Pancreas (tissue), 10 donors: ENCODE results near the gene SLC1A7. TPM values are rescaled to one million over a fixed set of nuclear protein-coding genes. Genes with fewer than 3 reads are reported as not detected.

Source experiments
- ATAC-seq, 4 donors: fragments of 200-7000 bp; cut with Tn5 transposase; one replicate each; pipeline versions ENCODE4 v1.8.0 to v1.9.1; 2020; ENCODE audit warnings: mild to moderate bottlenecking in 4 of 4, moderate library complexity in 4 of 4
- DNase-seq, 6 donors: peaks; one replicate each; pipeline ENCODE4 v3.0.0-alpha.2; 2020
- FAIRE-seq: peaks from 2 replicates; lab custom pipeline; 2012; peaks lifted over from hg19 to GRCh38; lab: Jason Lieb, UNC
- H3K27ac ChIP-seq, 4 donors: fragments of 200-600 bp; sonication (generic); 1 replicate in 3 of 4; 2 replicates in 1 of 4; pipeline versions ENCODE4 v1.5.0 to v1.8.0; 2020
- H3K27me3 ChIP-seq, 4 donors: fragments of 200-600 bp; one replicate each; pipeline ENCODE4 v1.8.0; 2021
- H3K36me3 ChIP-seq, 3 donors: fragments of 200-600 bp; sonication (generic) in 1 of 3; one replicate each; pipeline versions ENCODE4 v1.5.0 to v1.8.0; 2020 to 2021
- H3K4me1 ChIP-seq, 3 donors: fragments of 200-600 bp; one replicate each; pipeline ENCODE4 v1.8.0; 2021
- H3K4me3 ChIP-seq, 4 donors: fragments of 200-600 bp; sonication (generic) in 2 of 4; one replicate each; pipeline versions ENCODE4 v1.5.0 to v1.8.0; 2020 to 2021
- H3K9me3 ChIP-seq, 4 donors: fragments of 200-600 bp; one replicate each; pipeline ENCODE4 v1.8.0; 2021
- WGBS, 2 donors: extraction: QIAGEN DNeasy Blood & Tissue Kit; methylation state at CpG; one replicate each; pipeline ENCODE4 v1.1.7; 2013; 5-methylcytosine and 5-hydroxymethylcytosine counted together
- intact Hi-C, 3 donors: fragments of 100-400 bp; cut with DNase I; formaldehyde crosslinking; loops; one replicate each; pipeline versions ENCODE4 v1.11.1 to v1.14.2; 2022
- polyA plus RNA-seq, 2 donors: library from polyadenylated mRNA; stranded (reverse); fragments of 200-250 nt; gene quantifications; one replicate each; pipeline ENCODE4 v1.2.3, GENCODE V29; 2013
- total RNA-seq, 6 donors: library from RNA; stranded (reverse); fragmentation: NEBNext Ultra II Directional in 4 of 6; extraction: Animal tissue kit (Norgen Biotek cat#: 25700) in 4 of 6; gene quantifications; one replicate each; pipeline versions ENCODE4 v1.2.1 to v1.2.4, GENCODE V29; 2021 to 2023
- TF ChIP-seq, protein P1 (sequence below), 4 donors: fragments of 200-600 bp; sonication (generic) in 3 of 4; IDR thresholded peaks; one replicate each; pipeline versions ENCODE4 v1.5.0 to v1.8.0; 2021; ENCODE audit warnings: antibody characterized with exemption in 4 of 4
- donor health status: healthy with polysubstance abuse.
- donor health status: DM: no; HTN: no; CAD: no; lungs with moderate emphysema.
- donor health status: DM: no; HTN: no; CAD: no.
- donor health status: control.
- donor health status: control.
- donor health status: Bipolar disorder and iron deficiency.
- donor health status: DM: yes; HTN: yes; CAD: no.
- donor health status: DM: no; HTN: no; CAD: no.
- donor health status: DM: no; HTN: no; CAD: no.
- donor health status: DM: yes; HTN: yes; CAD: no.

Gene SLC1A7
- total and polyA plus RNA-seq, 8 donors, result 0.15 to 0.35 TPM; not detected in 6

DNA sequence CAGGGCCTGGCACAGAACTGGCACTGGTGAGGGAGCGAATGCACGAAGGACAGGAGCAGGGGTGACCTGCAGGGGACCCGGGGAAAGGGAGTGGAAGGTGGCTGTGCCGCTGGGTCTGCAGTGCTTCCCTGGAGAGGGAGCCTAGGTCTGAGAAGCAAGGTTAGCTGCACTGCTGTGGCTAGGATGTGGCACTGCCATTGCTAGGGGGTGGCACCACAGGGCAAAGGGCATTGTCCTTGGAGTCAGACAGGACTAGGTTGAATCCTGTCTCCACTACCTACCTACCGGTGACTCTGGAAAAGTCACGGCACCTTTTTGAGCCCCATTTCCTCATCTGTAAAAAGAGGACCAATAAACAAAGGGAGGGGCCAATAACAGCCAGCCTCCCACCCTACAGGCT, 28.3 kb downstream of the SLC1A7 start:
- 90 to 94% methylated on average over 6 of the region's 6 CpGs for WGBS, 2 donors
- TF ChIP-seq, protein P1, sequence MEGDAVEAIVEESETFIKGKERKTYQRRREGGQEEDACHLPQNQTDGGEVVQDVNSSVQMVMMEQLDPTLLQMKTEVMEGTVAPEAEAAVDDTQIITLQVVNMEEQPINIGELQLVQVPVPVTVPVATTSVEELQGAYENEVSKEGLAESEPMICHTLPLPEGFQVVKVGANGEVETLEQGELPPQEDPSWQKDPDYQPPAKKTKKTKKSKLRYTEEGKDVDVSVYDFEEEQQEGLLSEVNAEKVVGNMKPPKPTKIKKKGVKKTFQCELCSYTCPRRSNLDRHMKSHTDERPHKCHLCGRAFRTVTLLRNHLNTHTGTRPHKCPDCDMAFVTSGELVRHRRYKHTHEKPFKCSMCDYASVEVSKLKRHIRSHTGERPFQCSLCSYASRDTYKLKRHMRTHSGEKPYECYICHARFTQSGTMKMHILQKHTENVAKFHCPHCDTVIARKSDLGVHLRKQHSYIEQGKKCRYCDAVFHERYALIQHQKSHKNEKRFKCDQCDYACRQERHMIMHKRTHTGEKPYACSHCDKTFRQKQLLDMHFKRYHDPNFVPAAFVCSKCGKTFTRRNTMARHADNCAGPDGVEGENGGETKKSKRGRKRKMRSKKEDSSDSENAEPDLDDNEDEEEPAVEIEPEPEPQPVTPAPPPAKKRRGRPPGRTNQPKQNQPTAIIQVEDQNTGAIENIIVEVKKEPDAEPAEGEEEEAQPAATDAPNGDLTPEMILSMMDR (IDR thresholded peaks at IDR 0.05), result no peak
- DNase-seq (no peak), ATAC-seq (no peak), FAIRE-seq (no peak)
- Histone ChIP-seq H3K9me3 (no peaks in the 10 kb centered on the region), H3K4me3 (no peak overlapping the region), H3K27me3 (no peaks in the 10 kb centered on the region), H3K36me3 (no peaks in the 10 kb centered on the region), H3K27ac (no peak overlapping the region), H3K4me1 (no peaks in the 10 kb centered on the region)
- intact Hi-C loops, result no loop called here

- Histone ChIP-seq H3K36me3 (no peaks in the 10 kb centered on the region), H3K27ac (no peak overlapping the region), H3K4me1 (no peaks in the 10 kb centered on the region), H3K4me3 (no peak overlapping the region), H3K27me3 (no peaks in the 10 kb centered on the region), H3K9me3 (no peaks in the 10 kb centered on the region)
- WGBS, 2 donors, result 84 to 93% methylated on average over 4 of the region's 4 CpGs
- TF ChIP-seq, protein P1 (IDR thresholded peaks at IDR 0.05), result no peak
- DNase-seq (no peak), FAIRE-seq (no peak), ATAC-seq (no peak)
- intact Hi-C loops, result no loop called here
These were observed 29.6 kb downstream of the SLC1A7 start for GRCh38 chr1:53112861-53113260.

DNA sequence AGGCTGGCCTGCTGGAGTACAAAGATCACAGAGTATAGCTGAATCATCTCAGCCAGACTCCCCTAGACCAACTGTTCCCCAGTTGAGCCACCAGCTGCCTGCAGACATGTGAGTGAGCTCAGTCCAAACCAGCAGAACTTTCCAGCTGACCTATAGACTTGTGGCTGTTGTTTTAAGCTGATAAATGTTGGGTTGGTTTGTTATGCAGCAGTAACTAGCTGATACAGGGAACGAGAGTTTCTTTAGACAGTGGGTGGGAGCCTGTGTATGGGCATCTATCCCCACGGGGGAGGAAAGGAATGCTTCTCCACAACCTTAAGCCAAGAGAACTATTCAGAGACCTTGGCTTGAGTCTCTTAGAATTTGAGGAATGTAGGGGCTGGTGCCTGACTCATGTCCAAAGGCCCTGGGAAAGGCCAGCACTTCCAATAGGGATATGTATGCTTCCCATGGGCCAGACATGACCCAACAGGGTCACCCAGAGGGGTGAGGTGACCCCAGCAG, 30.1 kb downstream of the SLC1A7 start:
- H3K4me1 ChIP-seq, result no peaks in the 10 kb centered on the region
- no peak for FAIRE-seq
- DNase-seq, result no peak
- TF ChIP-seq, protein P1 (IDR thresholded peaks at IDR 0.05), result no peak
- H3K36me3 ChIP-seq, result no peaks in the 10 kb centered on the region
- intact Hi-C loops, result no loop called here
- WGBS, 2 donors, result 72 to 88% methylated on average over 2 of the region's 2 CpGs
- no peaks in the 10 kb centered on the region for H3K27me3 ChIP-seq
- H3K9me3 ChIP-seq, result no peaks in the 10 kb centered on the region
- ATAC-seq, result no peak
- no peak overlapping the region for H3K4me3 ChIP-seq
- H3K27ac ChIP-seq, result no peak overlapping the region

GRCh38 chr1:53111693-53112092, 30.7 kb downstream of the SLC1A7 start:
- Histone ChIP-seq H3K4me3 (no peak overlapping the region), H3K36me3 (no peaks in the 10 kb centered on the region), H3K27me3 (no peaks in the 10 kb centered on the region), H3K27ac (no peak overlapping the region), H3K4me1 (no peaks in the 10 kb centered on the region), H3K9me3 (no peaks in the 10 kb centered on the region)
- intact Hi-C loops, result no loop called here
- ATAC-seq, result no peak
- TF ChIP-seq, protein P1 (IDR thresholded peaks at IDR 0.05), result no peak
- 52 to 59% methylated on average over 5 of the region's 5 CpGs for WGBS, 2 donors
- no peak for DNase-seq
- FAIRE-seq, result no peak

DNA sequence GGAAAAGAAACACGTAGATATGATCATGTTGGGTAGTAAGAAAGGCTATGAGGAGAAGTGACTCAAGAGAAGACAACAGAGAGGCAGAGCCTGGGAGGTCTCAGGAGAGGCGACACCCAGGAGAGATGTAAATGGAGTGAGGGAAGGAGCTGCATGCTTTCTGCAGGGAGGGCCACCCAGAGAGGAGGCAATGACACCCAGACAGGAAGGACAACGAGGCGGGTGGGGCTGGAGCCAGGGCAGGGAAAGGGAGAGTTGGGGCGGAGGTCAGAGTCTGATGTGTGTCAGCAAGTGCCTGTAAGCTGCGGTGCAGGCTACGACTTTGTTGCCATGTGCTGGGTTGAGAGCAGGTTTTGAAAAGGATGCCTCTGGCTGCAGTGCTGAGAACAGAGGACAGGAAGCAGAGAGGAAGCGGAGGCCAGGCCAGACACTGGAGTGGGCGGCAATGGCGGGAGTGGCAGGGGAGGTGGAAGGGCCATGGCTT, 31.3 kb downstream of the SLC1A7 start:
- Histone ChIP-seq H3K27me3 (no peaks in the 10 kb centered on the region), H3K4me3 (no peak overlapping the region), H3K4me1 (no peaks in the 10 kb centered on the region), H3K27ac (no peak overlapping the region), H3K9me3 (no peaks in the 10 kb centered on the region), H3K36me3 (no peaks in the 10 kb centered on the region)
- intact Hi-C loops, result no loop called here
- 85 to 89% methylated on average over 10 of the region's 10 CpGs for WGBS, 2 donors
- ATAC-seq (peak in 1 of 4 donors; percentile 34), DNase-seq (no peak), FAIRE-seq (no peak)
- TF ChIP-seq, protein P1 (IDR thresholded peaks at IDR 0.05), result no peak
